HUES48 (cell line): ENCODE data around the gene TMEM201.
"Not testable (repeated sequence)": the region's sequence is repeated elsewhere in the genome, so short reads cannot be mapped to it uniquely, and the experiment has no call there.

Experiments used
- H3K27ac ChIP-seq: one replicate; pipeline ENCODE4 v1.7.0; 2013; ENCODE audit warnings: low read depth, low read length, inconsistent platforms
- H3K27me3 ChIP-seq: 2 replicates; pipeline ENCODE4 v1.6.1; 2013; ENCODE audit warnings: mild to moderate bottlenecking, low read length; ENCODE audit not compliant: control insufficient read depth, insufficient read depth
- H3K36me3 ChIP-seq: 2 replicates; pipeline ENCODE4 v1.6.1; 2013; ENCODE audit warnings: low read length; ENCODE audit not compliant: control insufficient read depth, insufficient read depth
- H3K4me1 ChIP-seq: 2 replicates; pipeline ENCODE4 v1.6.1; 2013; ENCODE audit warnings: mild to moderate bottlenecking, low read length; ENCODE audit not compliant: control insufficient read depth, insufficient read depth
- H3K4me3 ChIP-seq: 2 replicates; pipeline ENCODE4 v1.5.1; 2013; ENCODE audit warnings: mild to moderate bottlenecking, low read depth, low read length
- H3K9ac ChIP-seq: 2 replicates; pipeline ENCODE4 v1.6.1; 2013; ENCODE audit warnings: mild to moderate bottlenecking, low read depth, low read length, moderate library complexity
- H3K9me3 ChIP-seq: 2 replicates; pipeline ENCODE4 v1.6.1; 2013; ENCODE audit warnings: low read length; ENCODE audit not compliant: control insufficient read depth, insufficient read depth

The TMEM201 gene

DNA sequence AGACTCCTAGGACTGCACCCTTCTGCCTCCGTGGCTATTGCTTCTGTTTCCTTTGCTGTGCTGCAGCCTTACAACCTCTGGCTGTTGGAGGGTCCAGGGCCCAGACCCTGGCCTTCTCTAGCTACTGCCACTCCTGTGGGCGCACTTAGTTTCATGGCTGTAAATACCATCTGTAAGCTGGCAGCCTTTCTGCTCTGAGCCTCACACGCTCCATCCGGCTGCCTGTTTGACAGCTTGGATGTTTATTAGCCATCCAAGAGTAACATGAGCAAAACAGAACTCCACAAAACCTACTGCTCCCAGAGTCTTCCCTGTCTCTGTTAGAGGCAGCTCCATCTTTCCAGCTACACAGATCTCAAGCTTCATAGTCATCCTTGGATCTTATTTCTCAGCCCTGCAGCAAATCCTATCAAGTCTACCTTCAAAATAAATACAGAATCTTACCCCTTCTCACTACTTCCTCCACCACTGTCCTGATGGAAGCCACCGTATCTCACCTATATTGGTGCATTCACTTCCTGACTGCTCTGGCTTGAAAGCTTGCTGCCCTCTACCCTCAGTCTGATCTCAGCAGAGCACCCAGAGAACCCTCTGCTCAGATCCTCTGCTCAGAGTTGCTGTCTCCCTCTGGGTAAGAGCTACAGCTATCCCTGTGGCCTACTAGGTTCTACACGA lies 30.3 kb upstream of the TMEM201 start:
- Histone ChIP-seq H3K4me1 (peaks cover 8% of the 10 kb centered on the region; the same call in 1 of the 2 replicates), H3K27me3 (peaks cover 23% of the 10 kb centered on the region; the same call in 1 of the 2 replicates), H3K4me3 (no peak overlapping the region), H3K9me3 (no peaks in the 10 kb centered on the region), H3K36me3 (peaks cover 63% of the 10 kb centered on the region), H3K9ac (no peak overlapping the region), H3K27ac (no peak overlapping the region)

DNA sequence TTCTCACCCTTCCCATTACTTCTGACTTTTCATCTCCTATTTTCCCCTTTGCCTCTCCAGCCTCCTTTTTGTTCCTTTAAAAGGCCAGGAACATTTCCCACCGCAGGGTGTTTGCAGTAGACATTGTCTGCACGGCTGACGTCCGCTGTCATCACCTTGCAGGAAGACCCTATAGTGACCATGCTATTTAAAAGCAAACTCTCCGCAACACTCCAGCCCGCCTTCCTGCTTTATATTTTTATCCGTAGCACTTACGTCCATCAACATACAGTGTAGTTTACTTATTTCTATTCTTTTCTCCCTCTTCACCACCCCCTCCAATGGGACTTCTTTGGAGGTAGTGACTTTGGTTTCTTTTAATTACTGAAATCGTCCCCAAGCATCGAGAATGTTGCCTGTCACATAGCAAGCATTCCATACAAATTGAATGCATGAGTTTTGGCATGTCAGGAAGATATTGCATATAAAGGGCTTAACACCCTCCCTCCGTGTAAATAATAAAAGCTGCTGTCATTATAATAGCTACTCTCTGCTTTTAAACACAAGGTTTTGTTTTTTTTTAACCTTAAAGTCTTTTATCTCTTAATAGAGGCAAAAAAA lies 29.7 kb upstream of the TMEM201 start:
- Histone ChIP-seq H3K27ac (no peak overlapping the region), H3K9ac (no peak overlapping the region)

GRCh38 chr1:9559673-9560072 lies 29.0 kb upstream of the TMEM201 start:
- Histone ChIP-seq H3K4me1 (peaks cover 8% of the 10 kb centered on the region; the same call in 1 of the 2 replicates), H3K9ac (no peak overlapping the region), H3K4me3 (no peak overlapping the region), H3K9me3 (no peaks in the 10 kb centered on the region), H3K36me3 (peaks cover 56% of the 10 kb centered on the region), H3K27me3 (peaks cover 23% of the 10 kb centered on the region; the same call in 1 of the 2 replicates), H3K27ac (no peak overlapping the region)

More for the DNA sequence above, 29.7 kb upstream of the TMEM201 start:
- peaks cover 8% of the 10 kb centered on the region; the same call in 1 of the 2 replicates for H3K4me1 ChIP-seq
- no peaks in the 10 kb centered on the region for H3K9me3 ChIP-seq
- H3K4me3 ChIP-seq, result no peak overlapping the region
- H3K36me3 ChIP-seq, result peaks cover 60% of the 10 kb centered on the region
- peaks cover 23% of the 10 kb centered on the region; the same call in 1 of the 2 replicates for H3K27me3 ChIP-seq

DNA sequence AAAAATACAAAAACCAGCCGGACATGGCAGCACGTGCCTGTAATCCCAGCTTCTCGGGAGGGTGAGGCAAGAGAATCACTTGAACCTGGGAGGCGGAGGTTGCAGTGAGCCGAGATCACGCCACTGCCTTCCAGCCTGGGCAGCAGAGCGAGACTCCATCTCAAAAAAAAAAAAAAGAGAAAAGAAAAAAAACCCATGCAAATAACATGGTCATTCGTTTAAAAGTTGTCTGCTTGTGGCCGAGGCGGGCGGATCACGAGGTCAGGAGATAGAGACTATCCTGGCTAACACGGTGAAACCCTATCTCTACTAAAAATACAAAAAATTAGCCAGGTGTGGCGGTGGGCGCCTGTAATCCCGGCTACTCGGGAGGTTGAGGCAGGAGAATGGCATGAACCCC lies 28.6 kb upstream of the TMEM201 start:
- not testable (repeated sequence) for H3K9ac ChIP-seq, H3K27ac ChIP-seq, H3K4me1 ChIP-seq, H3K4me3 ChIP-seq, H3K9me3 ChIP-seq
- H3K27me3 ChIP-seq, result peaks cover 23% of the 10 kb centered on the region; the same call in 1 of the 2 replicates
- H3K36me3 ChIP-seq, result peaks cover 53% of the 10 kb centered on the region

GRCh38 chr1:9561429-9561828 lies 27.3 kb upstream of the TMEM201 start:
- H3K27me3 ChIP-seq, result peaks cover 23% of the 10 kb centered on the region; the same call in 1 of the 2 replicates
- no peak overlapping the region for H3K27ac ChIP-seq
- H3K4me3 ChIP-seq, result no peak overlapping the region
- no peaks in the 10 kb centered on the region for H3K9me3 ChIP-seq
- no peak overlapping the region for H3K9ac ChIP-seq
- peaks cover 8% of the 10 kb centered on the region; the same call in 1 of the 2 replicates for H3K4me1 ChIP-seq
- peaks cover 40% of the 10 kb centered on the region for H3K36me3 ChIP-seq

GRCh38 chr1:9569267-9569666 lies 19.4 kb upstream of the TMEM201 start:
- H3K36me3 ChIP-seq, result peaks cover 40% of the 10 kb centered on the region
- H3K4me1 ChIP-seq, result no peaks in the 10 kb centered on the region
- H3K9me3 ChIP-seq, result no peaks in the 10 kb centered on the region
- no peak overlapping the region for H3K4me3 ChIP-seq
- H3K27me3 ChIP-seq, result no peaks in the 10 kb centered on the region
- no peak overlapping the region for H3K27ac ChIP-seq
- H3K9ac ChIP-seq, result no peak overlapping the region

- H3K4me1 ChIP-seq, H3K4me3 ChIP-seq, H3K27me3 ChIP-seq, H3K9me3 ChIP-seq, H3K27ac ChIP-seq, H3K9ac ChIP-seq: not testable (repeated sequence)
- peaks cover 46% of the 10 kb centered on the region for H3K36me3 ChIP-seq
Measured at GRCh38 chr1:9570886-9571529, 17.7 kb upstream of the TMEM201 start.

DNA sequence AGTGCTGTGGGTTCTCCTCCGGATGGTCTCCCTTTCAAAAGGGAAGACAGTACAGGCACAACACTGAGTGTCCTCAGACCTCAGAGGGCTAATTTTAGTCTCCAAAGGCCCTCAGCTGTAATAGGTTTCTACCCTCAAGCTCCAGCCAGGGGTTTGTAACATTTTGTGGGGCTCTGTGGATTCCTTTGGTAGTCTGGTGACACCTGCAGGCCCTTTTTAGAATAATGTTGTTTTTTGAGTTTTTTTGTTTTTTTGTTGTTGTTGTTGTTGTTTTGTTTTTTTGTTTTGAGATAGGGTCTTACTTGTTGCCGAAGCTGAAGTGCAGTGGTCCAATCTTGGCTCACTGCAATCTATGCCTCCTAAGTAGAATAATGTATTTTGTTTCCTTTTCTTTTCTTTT lies 15.0 kb upstream of the TMEM201 start:
- Histone ChIP-seq H3K27ac (peak overlapping the region; percentile 42), H3K4me1 (no peaks in the 10 kb centered on the region), H3K4me3 (no peak overlapping the region), H3K36me3 (peaks cover 61% of the 10 kb centered on the region), H3K9me3 (no peaks in the 10 kb centered on the region), H3K9ac (no peak overlapping the region), H3K27me3 (no peaks in the 10 kb centered on the region)

DNA sequence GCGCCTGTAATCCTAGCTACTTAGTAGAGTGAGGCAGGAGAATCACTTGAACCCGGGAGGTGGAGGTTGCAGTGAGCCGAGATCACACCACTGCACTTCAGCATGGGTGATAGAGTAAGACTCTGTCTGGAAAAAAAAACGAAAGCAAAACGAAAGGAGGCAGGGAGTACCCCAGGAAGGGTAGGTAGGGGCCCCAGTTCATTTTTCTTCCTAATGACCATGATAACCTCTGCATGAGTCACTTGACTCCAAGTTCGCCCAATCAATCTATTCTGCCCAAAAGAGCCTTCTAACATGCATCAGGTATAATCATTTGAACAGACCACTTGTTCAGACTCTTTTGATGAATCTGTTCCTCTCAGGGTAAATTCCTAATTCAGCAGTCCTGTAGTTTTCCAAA lies 13.2 kb upstream of the TMEM201 start:
- no peak overlapping the region for H3K27ac ChIP-seq
- H3K9me3 ChIP-seq, result no peaks in the 10 kb centered on the region
- H3K4me3 ChIP-seq, result no peak overlapping the region
- H3K27me3 ChIP-seq, result no peaks in the 10 kb centered on the region
- no peaks in the 10 kb centered on the region for H3K4me1 ChIP-seq
- no peak overlapping the region for H3K9ac ChIP-seq
- H3K36me3 ChIP-seq, result peaks cover 61% of the 10 kb centered on the region

DNA sequence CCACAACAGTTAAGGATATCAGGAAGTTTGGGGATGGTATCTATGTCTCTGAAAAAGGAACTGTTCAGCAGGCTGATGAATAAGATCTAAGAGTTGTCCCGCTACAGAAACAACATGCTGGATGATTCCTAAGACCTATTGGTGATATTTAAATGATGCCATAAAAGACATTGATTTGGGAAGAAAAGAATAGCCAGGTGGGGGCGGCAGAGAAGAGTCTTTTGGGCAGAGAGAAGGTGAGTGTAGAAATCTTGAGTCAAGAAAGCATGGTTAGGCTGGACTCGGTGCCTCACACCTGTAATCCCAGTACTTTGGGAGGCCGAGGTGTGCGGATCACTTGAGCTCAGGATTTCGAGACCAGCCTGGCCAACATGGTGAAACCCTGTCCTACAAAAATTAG lies 11.8 kb upstream of the TMEM201 start:
- Histone ChIP-seq H3K9ac (no peak overlapping the region), H3K9me3 (no peaks in the 10 kb centered on the region), H3K27me3 (no peaks in the 10 kb centered on the region), H3K4me1 (no peaks in the 10 kb centered on the region), H3K36me3 (peaks cover 64% of the 10 kb centered on the region), H3K4me3 (no peak overlapping the region), H3K27ac (no peak overlapping the region)

DNA sequence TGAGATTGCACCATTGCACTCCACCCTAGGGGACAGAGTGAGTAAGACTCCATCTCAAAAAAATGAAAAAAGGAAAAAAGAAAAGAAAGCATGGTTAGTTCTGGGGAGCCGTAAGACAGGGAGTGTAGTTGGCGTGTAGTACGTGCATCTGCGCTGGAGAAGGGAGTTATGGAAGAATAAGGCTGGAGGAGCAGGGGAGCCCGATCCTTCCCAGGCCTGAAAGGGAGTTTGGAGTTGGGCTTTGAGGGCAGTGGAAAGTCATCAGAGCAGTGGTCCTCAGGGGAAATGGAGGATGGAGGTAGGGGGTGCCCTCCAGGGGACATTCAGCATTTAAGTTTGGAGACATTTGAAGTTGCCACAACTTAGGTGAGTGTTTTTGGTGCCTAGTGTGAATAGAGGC lies 11.3 kb upstream of the TMEM201 start:
- H3K27ac ChIP-seq, result no peak overlapping the region
- H3K36me3 ChIP-seq, result peaks cover 67% of the 10 kb centered on the region

More for the DNA sequence above, 11.3 kb upstream of the TMEM201 start:
- Histone ChIP-seq H3K4me1 (no peaks in the 10 kb centered on the region), H3K9me3 (no peaks in the 10 kb centered on the region), H3K27me3 (no peaks in the 10 kb centered on the region), H3K4me3 (no peak overlapping the region), H3K9ac (no peak overlapping the region)
